ENCODE measurements around the gene IER3IP1.
"Not testable (repeated sequence)": the region's sequence is repeated elsewhere in the genome, so short reads cannot be mapped to it uniquely, and the experiment has no call there.

The IER3IP1 gene, protein sequence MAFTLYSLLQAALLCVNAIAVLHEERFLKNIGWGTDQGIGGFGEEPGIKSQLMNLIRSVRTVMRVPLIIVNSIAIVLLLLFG

DNA sequence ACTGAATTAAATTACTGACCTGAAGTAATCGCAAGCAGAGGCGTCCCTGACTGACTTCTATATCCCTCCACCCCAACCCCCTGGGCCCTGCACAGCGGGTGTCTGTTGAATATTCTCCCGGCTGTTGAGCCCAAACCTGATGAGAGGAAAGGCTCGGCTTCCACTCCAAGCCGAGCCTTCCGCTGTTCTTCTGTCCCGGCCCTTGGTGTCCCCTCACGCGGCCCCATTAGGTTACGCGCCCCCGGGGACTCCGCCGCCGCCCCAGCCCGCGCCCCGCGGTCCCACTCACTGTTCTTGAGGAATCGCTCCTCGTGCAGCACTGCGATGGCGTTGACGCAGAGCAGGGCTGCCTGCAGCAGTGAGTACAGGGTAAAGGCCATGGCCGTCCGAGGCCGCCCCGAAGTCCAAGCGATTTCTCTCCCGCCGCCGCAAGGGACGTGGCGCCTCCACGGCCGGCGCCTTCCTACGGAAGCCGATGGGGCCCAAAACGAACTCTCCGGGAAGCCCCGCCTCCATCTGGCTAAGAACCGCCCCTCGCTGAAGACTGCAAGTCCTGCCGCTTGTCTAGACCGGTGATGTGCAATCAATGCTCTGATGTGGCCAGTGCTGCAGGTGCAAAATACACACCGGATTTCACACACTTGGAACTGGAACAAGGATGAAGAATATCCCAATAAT is at the start of gene IER3IP1:
IER3IP1 (minus strand) TSS at position 467 of the 678 bp plus-strand sequence; CDS start at position 380, 87 bp downstream.
- in situ Hi-C loops (cut with MboI; ENCODE audit: low pct_unique_long_range_greater_than_20kb, low sequenced_read_pairs): no loop called here
- DNase-seq: peak; percentile 87

DNA sequence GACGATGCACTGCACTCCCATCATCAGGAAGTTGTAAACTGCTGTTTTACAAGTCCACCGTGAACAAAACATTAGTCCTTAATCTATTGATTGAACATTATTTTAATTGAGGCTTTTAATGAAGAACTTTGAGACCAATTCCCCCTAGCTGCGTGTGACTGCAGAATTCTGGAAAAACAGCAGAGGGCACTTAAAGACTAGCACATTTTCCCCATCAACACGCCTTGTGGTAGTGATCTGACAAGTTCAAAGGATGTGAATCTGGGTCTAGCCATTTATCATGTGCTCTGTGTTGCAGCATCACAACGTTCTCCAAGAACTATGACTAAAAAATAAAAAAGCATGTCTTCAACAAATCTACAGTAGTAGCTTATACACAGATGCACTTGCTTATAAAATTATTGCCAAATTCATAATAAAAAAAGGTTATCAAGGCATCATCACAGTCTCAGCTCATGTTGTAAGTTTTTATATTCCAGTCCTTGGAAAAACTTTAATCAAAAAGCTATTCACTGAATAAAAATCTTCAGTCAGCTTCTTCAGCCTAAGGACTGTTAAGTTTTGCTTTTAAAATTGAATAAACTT is 39.5 kb upstream of the IER3IP1 start:
- in situ Hi-C loops (cut with MboI; ENCODE audit: low pct_unique_long_range_greater_than_20kb, low sequenced_read_pairs): loop anchor here (25.0 kb wide), 1 partner anchor 522 kb away; no protein-coding TSS in a partner anchor
- peak; percentile 60 for DNase-seq

DNA sequence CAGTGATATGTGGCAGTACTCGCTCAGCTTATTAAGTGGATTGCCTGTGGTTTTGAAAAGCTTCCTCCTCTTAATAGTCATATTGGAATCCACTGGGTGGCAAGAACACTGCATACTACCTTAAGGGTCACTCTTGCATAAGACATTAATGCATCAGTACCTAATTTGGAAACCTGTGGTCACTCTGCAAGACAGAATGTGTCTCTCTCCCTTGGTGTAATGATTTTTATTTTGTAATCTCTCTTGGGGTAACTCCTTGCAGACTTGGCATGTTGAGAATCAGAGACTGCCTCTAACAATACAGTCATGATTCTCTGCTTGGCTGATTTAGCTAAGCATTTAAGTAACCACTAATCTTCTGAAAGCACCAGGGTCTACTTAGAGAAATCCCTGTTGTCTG is 33.0 kb upstream of the IER3IP1 start:
- in situ Hi-C loops (cut with MboI; ENCODE audit: low pct_unique_long_range_greater_than_20kb, low sequenced_read_pairs): loop anchor here (25.0 kb wide), 1 partner anchor 528 kb away; no protein-coding TSS in a partner anchor
- no peak for DNase-seq

DNA sequence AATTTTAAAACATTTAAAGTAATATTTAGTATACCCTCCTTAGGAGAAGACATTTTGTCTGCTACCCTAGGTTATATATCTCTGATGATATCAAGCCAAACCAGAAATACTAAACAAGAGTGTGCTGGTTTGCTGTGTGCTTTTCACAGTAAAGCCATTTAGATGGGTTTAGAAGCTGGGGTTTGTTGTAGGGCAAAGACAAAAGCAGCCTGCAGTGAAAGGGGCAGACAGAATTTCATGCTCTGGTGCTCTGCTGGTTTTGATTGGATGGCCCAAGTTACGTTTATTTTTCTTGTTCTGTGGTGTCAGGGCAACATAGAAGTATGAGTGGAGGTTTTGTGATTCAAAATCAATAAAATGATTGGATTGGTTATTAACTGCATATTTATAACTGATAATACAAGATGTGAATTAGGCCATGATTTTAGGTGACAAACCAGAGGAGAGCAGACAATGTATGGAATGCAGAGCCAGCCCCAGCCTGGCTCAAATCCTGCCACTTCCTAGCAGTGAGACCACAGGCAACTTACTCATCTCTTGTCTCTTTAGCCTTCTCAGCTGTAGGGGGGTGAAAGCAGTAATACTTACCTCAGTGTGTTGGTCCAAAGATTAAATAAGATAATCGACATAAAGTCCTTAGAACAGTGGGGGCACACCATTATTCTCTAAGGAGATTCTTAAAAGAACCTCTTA is 30.9 kb upstream of the IER3IP1 start:
- DNase-seq: no peak
- in situ Hi-C loops (cut with MboI; ENCODE audit: low pct_unique_long_range_greater_than_20kb, low sequenced_read_pairs): loop anchor here (25.0 kb wide), 1 partner anchor 530 kb away; no protein-coding TSS in a partner anchor

DNA sequence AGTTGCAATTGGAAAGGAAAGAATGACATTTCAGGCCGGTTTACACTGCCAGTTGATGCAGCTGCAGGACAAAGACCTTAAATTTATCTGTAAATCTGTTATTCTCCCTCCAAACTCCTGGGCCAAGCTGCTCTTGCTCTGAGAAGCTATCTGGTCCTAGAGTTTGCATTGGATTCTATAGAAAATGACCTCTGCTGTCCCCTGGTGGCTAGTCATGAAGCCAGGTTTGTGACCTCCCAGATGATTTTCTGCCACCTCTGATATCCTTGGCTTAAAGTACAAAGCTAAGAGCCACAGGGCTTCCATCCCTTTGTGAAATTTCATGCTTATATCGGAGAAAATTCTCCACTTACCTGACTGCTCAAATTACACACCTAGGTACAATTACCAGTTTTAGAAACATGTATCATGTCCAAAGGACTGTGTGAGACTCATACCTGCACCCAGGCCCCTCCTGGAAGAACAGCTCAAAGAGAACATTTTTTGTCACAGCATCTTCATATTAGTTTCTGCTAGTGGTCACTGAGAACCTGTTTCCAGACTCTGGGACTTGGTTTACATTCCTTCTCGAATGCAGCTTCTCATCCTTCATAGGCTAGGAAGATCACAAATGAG is 28.9 kb upstream of the IER3IP1 start:
- in situ Hi-C loops (cut with MboI; ENCODE audit: low pct_unique_long_range_greater_than_20kb, low sequenced_read_pairs): loop anchor here (25.0 kb wide), 1 partner anchor 532 kb away; no protein-coding TSS in a partner anchor
- peak; percentile 61 for DNase-seq

DNA sequence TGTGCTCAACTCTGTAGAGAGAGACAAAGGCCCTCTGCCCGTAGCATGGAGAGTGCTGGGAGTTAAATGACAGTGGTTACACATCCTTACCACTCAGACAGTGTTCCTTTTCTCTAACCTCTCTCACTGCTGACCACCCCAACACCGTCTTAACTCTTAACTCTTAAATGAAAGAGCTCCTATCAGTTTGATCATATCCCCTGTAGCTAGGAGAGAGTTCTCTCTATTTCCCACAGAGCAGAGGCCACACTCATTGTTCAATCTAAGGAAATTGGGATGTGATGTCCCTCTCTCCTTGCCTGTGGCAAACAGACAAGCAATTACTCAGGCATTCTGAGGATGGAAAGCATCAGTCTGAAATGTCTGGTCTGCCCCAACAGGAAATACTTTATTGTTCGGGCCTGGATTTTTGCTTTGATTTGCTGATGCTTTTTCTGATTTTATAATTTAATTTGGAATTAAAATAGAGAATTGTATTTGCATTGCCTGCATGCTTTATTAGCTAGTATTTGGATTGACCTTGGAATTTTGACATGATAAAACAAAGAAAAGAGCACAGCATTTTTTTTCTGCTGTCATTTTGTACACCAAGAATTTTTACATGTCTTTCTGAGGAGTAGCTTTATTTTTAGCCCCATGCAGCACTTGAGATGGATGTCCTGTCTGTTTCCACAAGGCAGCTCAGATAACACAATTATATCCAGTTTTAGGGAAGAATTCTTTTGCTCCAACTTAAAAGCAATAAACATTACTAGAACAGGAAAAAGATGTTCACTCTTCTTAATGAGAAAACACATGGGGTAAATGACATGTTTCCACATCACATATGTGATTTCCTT is 27.7 kb upstream of the IER3IP1 start:
- in situ Hi-C loops (cut with MboI; ENCODE audit: low pct_unique_long_range_greater_than_20kb, low sequenced_read_pairs): loop anchor here (25.0 kb wide), 1 partner anchor 533 kb away; no protein-coding TSS in a partner anchor
- no peak for DNase-seq

DNA sequence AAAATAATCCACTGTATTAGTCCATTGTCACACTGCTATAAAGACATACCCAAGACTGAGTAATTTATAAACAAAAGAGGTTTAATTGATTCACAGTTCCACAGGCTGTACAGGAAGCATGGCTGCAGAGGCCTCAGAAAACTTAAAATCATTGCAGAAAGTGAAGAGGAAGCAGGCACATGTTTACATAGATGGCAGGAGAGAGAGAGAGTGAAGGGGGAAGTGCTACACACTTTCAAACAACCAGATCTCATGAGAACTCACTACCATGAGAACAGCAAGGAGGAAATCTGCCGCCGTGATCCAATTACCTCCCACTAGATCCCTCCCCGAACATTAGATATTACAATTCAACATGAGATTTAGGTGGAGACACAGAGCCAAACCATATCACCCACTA is 19.8 kb upstream of the IER3IP1 start:
- in situ Hi-C loops (cut with MboI; ENCODE audit: low pct_unique_long_range_greater_than_20kb, low sequenced_read_pairs): not testable (repeated sequence)

DNA sequence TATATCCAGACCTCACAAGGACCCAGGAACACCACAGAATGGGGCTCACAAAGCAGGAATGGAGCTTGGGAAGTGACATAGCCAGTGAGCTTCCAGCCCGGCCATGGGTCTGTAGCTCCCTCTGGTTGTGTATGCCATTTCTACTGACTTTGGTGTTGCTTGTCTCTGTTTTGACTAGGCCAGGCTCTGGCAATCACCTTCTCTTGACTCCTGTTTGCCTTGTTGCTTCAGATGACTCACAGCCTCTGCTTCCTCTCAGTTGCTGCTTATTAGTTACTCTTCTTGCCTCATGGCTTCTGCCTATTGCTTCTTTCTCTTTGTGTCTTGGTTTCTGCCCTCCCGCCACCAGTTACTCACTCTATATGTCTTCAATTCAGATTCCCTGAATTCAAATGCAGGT is 15.8 kb upstream of the IER3IP1 start:
- in situ Hi-C loops (cut with MboI; ENCODE audit: low pct_unique_long_range_greater_than_20kb, low sequenced_read_pairs): no loop called here
- no peak for DNase-seq

More for the DNA sequence above, 19.8 kb upstream of the IER3IP1 start:
- DNase-seq: peak; percentile 49

DNA sequence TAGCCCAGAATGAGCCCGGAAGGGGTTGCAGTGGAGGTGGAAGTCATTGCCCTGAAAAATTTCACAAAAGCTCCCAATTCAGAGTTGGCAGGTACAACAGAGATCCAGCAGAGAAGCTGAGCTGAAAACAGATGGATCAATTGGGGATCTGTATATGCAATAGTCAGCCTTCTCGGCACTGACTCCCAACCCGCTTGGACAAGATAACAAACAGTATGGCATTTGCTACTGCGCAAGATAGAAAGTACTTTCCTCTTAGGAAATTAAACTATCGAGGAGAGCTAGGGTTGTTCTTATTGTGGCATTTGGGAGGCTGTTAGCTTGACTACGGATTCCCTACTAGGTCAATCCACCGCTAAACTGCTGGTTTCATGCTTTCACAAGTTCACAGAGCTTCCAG is 11.6 kb upstream of the IER3IP1 start:
- DNase-seq: no peak
- in situ Hi-C loops (cut with MboI; ENCODE audit: low pct_unique_long_range_greater_than_20kb, low sequenced_read_pairs): no loop called here

DNA sequence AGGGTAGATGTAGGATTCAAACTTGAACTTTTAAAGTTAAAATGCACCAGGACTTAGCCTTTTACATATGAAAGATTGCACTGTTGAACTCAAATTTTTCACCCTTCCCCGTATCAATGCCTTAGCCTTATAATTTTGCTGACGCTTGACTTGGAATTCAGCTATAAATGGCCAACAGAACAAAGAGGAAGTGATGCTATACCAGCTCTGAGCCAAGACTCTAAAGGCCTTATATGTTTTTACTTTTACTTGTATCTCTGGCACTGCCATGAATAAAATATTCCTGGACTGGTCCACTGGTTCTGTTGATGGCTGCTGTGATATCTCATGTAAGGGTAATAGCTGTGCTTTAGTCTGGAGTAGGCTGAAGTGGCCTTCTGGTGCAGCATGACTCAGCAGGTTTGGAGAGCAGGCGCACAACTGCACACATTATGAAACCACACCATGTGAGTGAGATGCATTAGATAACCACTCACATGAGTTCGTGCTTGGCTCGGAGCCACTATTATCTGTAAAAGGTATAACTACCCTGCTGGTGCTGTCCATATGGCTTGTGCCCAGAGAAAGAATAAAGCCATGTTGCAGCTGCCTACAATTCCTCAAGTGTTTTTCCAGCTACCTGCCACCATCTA is 8.4 kb upstream of the IER3IP1 start:
- in situ Hi-C loops (cut with MboI; ENCODE audit: low pct_unique_long_range_greater_than_20kb, low sequenced_read_pairs): no loop called here
- DNase-seq: peak; percentile 48

DNA sequence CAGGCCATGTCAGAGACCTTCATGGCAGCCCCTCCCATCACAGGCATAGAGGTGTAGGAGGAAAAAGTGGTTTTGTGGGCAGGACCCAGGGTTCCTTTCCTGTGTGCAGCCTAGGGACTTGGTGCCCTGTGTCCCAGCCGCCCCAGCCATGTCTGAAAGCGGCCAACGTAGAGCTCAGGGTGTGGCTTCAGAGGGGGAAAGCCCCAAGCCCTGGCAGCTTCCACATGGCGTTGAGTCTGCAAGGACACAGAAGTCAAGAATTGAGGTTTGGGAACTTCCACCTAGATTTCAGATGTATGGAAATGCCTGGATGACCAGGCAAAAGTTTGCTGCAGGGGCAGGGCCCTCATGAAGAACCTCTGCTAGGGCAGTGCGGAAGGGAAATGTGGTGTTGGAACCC is 6.0 kb upstream of the IER3IP1 start:
- in situ Hi-C loops (cut with MboI; ENCODE audit: low pct_unique_long_range_greater_than_20kb, low sequenced_read_pairs); DNase-seq: not testable (repeated sequence)

DNA sequence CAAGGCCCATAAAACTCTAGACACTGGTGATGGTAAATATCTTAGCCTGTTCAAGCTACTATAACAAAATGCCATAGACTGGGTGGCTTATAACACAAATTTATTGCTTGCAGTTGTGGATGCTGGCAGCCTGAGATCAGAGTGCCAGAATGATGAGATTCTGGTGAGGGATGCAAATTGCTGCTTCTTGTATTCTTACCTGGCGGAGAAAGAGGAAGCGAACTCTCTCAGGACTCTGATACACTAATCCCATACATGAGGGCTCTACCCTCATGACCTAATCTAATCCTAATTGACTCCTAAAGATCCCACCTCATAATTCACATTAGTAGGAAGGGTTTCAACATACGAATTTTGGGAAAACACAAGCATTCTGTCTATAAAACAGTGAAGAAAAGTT is 4.6 kb upstream of the IER3IP1 start:
- no peak for DNase-seq
- in situ Hi-C loops (cut with MboI; ENCODE audit: low pct_unique_long_range_greater_than_20kb, low sequenced_read_pairs): no loop called here

DNA sequence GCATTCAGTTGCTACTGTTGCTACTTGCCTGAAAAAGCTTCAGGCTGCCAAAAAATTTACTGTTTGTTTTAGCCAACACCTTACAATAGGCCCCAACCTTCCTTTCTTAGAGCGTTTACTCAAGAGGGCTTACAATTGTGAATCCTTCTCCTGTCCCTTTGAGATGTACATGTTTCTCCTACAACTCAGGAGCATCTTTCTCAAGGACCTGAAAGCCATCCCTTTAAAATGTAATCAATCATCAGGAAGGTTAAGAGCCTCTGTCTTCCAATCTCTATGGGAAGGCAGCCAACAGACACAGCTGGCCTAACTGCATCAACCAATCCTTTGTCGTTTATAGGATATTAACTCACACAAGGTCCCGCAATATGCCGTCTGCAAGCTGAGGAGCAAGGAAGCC is 3.4 kb upstream of the IER3IP1 start:
- no peak for DNase-seq

DNA sequence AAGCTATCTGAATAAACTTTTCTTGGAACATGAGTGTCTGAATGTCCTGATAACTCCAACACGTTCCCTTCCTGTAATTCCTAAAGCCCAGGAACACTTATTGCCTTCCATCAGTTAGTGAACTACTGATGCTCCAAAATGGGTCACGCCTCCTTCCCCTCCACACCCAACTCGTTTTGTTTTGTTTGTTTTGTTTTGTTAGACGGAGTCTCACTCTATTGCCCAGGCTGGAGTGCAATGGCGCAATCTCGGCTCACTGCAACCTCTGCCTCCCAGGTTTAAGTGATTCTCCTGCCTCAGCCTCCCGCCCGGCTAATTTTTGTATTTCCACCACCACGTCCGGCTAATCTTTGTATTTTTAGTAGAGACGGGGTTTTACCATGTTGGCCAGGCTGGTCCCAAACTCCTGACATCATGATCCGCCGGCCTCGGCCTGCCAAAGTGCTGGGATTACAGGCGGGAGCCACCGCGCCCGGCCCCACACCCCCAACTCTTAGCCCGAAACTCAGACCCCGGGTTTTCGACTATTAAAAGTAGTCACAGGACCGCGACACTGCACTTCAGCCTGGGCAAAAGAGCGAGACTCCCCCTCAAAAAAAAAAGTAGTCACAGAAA is 774 bp downstream of the IER3IP1 start:
- in situ Hi-C loops (cut with MboI; ENCODE audit: low pct_unique_long_range_greater_than_20kb, low sequenced_read_pairs): no loop called here
- DNase-seq: no peak

More for the DNA sequence above, 3.4 kb upstream of the IER3IP1 start:
- in situ Hi-C loops (cut with MboI; ENCODE audit: low pct_unique_long_range_greater_than_20kb, low sequenced_read_pairs): no loop called here

DNA sequence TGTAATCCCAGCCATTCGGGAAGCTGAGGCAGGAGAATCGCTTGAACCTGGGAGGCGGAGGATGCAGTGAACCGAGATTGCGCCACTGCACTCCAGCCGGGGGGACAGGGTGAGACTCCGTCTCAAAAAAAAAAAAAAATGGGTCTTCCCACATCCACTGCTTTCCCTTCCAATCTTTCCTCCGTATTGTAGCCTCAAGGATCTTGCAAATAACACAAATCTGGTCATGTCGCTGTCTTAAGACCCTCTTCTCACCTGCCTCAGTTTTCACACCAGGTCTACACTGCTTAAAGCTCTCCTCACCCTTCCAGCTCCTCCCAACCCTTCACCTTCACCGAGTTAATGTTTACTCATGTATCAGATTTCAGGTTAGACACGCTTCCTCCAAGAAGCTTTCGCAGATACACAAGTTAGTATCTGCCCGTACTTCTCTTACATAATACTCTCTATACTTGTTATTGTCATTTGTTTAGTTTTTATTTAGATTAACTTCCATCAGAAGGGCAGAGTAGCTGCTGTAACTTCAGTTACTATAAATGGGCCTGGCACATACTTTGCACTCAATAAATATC is 1.5 kb downstream of the IER3IP1 start:
- in situ Hi-C loops (cut with MboI; ENCODE audit: low pct_unique_long_range_greater_than_20kb, low sequenced_read_pairs): no loop called here

DNA sequence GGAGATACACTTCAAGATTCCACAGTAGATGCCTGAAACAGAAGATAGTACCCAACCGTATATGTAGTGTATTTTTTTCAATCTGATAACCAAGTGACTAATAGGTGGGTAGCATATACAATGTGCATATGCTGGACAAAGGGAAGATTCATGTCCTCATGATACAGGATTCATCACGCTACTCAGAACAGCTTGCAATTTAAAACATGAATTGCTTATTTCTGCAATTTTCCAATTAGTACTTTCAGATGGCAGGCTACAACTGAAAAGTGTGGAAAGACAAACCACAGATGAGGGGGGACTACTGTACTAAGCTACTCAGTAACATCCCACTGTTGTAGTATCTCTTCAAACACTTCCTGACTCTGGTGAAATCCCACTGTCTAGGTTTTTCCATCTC is 3.7 kb downstream of the IER3IP1 start:
- DNase-seq: no peak
- in situ Hi-C loops (cut with MboI; ENCODE audit: low pct_unique_long_range_greater_than_20kb, low sequenced_read_pairs): no loop called here

More for the DNA sequence above, 1.5 kb downstream of the IER3IP1 start:
- no peak for DNase-seq

DNA sequence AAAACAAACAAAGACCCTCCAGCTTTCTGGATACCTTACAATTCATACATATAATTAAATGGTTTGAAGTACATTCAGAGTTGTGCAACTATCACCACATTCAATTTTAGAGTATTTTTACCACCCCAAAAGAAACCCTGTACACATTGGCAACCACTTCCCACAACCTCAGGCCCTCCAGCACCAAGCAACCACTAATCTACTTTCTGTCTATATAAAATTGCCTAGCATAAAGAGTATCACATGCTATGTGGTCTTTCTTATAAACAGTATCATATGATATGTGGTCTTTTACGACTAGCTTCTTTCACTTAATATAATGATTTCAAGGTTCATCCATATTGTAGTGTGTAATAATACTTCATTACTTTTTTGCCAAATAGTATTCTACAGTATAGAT is 7.3 kb downstream of the IER3IP1 start:
- peak; percentile 8 for DNase-seq
- in situ Hi-C loops (cut with MboI; ENCODE audit: low pct_unique_long_range_greater_than_20kb, low sequenced_read_pairs): no loop called here

All from KBM-7 (cell line).